ENCODE measurements around the gene COL11A1. TPM values are rescaled to one million over a fixed set of nuclear protein-coding genes. Genes with fewer than 3 reads are reported as not detected.

The COL11A1 gene
- total and polyA plus RNA-seq, 9 of the 15 experiments (the other 6 are each of a cell fraction or from before 2014, with no cell fraction given), result 0.07 TPM; not detected in 8

- Histone ChIP-seq H3K4me1 (replicated peaks in 1 of 2; ENCODE audit: control insufficient read depth in 2 of 2, insufficient read depth in 2 of 2, low read length in 2 of 2) (no peaks in the 10 kb centered on the region), H2AFZ (ENCODE audit: low read depth, low read length) (no peak overlapping the region), H3K4me3 (no peak overlapping the region), H3K9ac (ENCODE audit: insufficient read depth in 1 of 2, low read depth in 2 of 2, low read length in 2 of 2) (no peak overlapping the region), H3K36me3 (ENCODE audit: control insufficient read depth, insufficient read depth, low read length) (no peaks in the 10 kb centered on the region), H3K9me3 (replicated peaks; ENCODE audit: control insufficient read depth, insufficient read depth, low read depth, low read length) (no peaks in the 10 kb centered on the region; the same call in 1 of the 2 replicates), H3K27me3 (ENCODE audit: control insufficient read depth in 2 of 2, insufficient read depth in 2 of 2, low read length in 2 of 2) (no peaks in the 10 kb centered on the region), H3K27ac (ENCODE audit: extremely low read depth, low read depth, low read length) (no peak overlapping the region), H3K9me1 (ENCODE audit: control insufficient read depth, insufficient read depth, low read length) (no peaks in the 10 kb centered on the region), H3K4me2 (ENCODE audit: insufficient read depth, low read length) (no peak overlapping the region), H3K79me2 (ENCODE audit: control insufficient read depth, insufficient read depth, low read length) (no peaks in the 10 kb centered on the region), H4K20me1 (replicated peaks; ENCODE audit: control insufficient read depth, insufficient read depth, low read length) (no peaks in the 10 kb centered on the region)
- ChIA-PET POLR2A (no interaction called here), CTCF (ENCODE audit: low intra/inter-chr PET ratio) (no interaction called here)
- no peak for TF ChIP-seq IRF1 (CRISPR knock-in tag; IDR thresholded peaks at IDR 0.05; ENCODE audit: borderline replicate concordance)
- no peak for TF ChIP-seq SMARCE1 (IDR thresholded peaks at IDR 0.05)
- TF ChIP-seq ZKSCAN1 (IDR thresholded peaks at IDR 0.05; ENCODE audit: low read depth, low read length), result no peak
- no peak for TF ChIP-seq CAMTA2 (CRISPR knock-in tag; conservative IDR thresholded peaks at IDR 0.05)
- no peak for TF ChIP-seq ZNF668 (CRISPR knock-in tag; IDR thresholded peaks at IDR 0.05)
- TF ChIP-seq RFX5 (IDR thresholded peaks at IDR 0.05; ENCODE audit: low read depth, low read length), result no peak
- no peak for TF ChIP-seq GATAD2B (IDR thresholded peaks at IDR 0.05; ENCODE audit: borderline replicate concordance)
- TF ChIP-seq BRD4 (IDR thresholded peaks at IDR 0.05), result no peak
- TF ChIP-seq TEAD4 (IDR thresholded peaks at IDR 0.05; ENCODE audit: low read length), result no peak
- no peak for TF ChIP-seq TEAD4 (CRISPR knock-in tag; IDR thresholded peaks at IDR 0.05; ENCODE audit: borderline replicate concordance)
- no peak for TF ChIP-seq ASH1L (IDR thresholded peaks at IDR 0.05; ENCODE audit: borderline replicate concordance, low read depth, partially characterized antibody)
- no peak for TF ChIP-seq ZNF77 (CRISPR knock-in tag; IDR thresholded peaks at IDR 0.05)
- no peak for TF ChIP-seq FOXJ3 (CRISPR knock-in tag; IDR thresholded peaks at IDR 0.05)
- no peak for TF ChIP-seq SIX5 (IDR thresholded peaks at IDR 0.05; ENCODE audit: borderline replicate concordance in 1 of 2, insufficient read depth in 1 of 2, low read depth in 1 of 2, low read length in 2 of 2)
- no peak for TF ChIP-seq ZNF274 (IDR thresholded peaks at IDR 0.05; ENCODE audit: borderline replicate concordance, low read depth, low read length)
- no peak for TF ChIP-seq ATF6 (CRISPR knock-in tag; IDR thresholded peaks at IDR 0.05)
- DNase-seq (ENCODE audit: extremely low read depth in 1 of 4, low spot score in 3 of 4), result no peak
- in situ Hi-C loops (cut with MboI) (no loop called here), intact Hi-C loops (cut with micrococcal nuclease) (no loop called here)
- 4% methylated on average over 2 of the region's 2 CpGs for WGBS (ENCODE audit: insufficient coverage, low coverage, missing lambda C conversion rate)
- no peak for FAIRE-seq
- no peak for ATAC-seq
- BruUV-seq (replicated peaks), result no TSS peak
Observed at GRCh38 chr1:103075316-103076000, 32.9 kb downstream of the COL11A1 start.
